Osteocyte (in vitro differentiated cells): ENCODE data around the gene SRRM2. TPM values are rescaled to one million over a fixed set of nuclear protein-coding genes. Genes with fewer than 3 reads are reported as not detected.
A peak's percentile ranks its signal among the peaks of the same experiment; 100 is the strongest.

ENCODE experiments used
- DNase-seq: peaks from one replicate; pipeline ENCODE4 v3.0.0; 2021; ENCODE audit warnings: mixed read lengths; ENCODE audit not compliant: unreplicated experiment; ENCODE audit errors: extremely low spot score
- H3K27ac Mint-ChIP-seq: one replicate; pipeline ENCODE4 v1.8.0; 2021; ENCODE audit warnings: mild to moderate bottlenecking, mixed read lengths; ENCODE audit not compliant: unreplicated experiment
- H3K27me3 Mint-ChIP-seq: one replicate; pipeline ENCODE4 v1.8.0; 2021; ENCODE audit warnings: mixed read lengths; ENCODE audit not compliant: unreplicated experiment
- H3K36me3 Mint-ChIP-seq: one replicate; pipeline ENCODE4 v1.8.0; 2021; ENCODE audit warnings: mixed read lengths; ENCODE audit not compliant: unreplicated experiment
- H3K4me1 Mint-ChIP-seq: one replicate; pipeline ENCODE4 v1.8.0; 2021; ENCODE audit warnings: mixed read lengths; ENCODE audit not compliant: unreplicated experiment
- H3K4me3 Mint-ChIP-seq: one replicate; pipeline ENCODE4 v1.8.0; 2021; ENCODE audit warnings: mild to moderate bottlenecking, moderate library complexity, mixed read lengths; ENCODE audit not compliant: unreplicated experiment
- H3K9me3 Mint-ChIP-seq: one replicate; pipeline ENCODE4 v1.8.0; 2021; ENCODE audit warnings: mixed read lengths; ENCODE audit not compliant: unreplicated experiment
- total RNA-seq: library from RNA; stranded (reverse); gene quantifications from 2 replicates; pipeline ENCODE4 v1.2.1, GENCODE V29; 2021
- TF ChIP-seq, protein P1 (sequence below): fragments of 200-600 bp; sonication (generic); IDR thresholded peaks from 2 replicates; pipeline ENCODE4 v1.5.0; 2021; ENCODE audit warnings: antibody characterized with exemption, mild to moderate bottlenecking, moderate library complexity

SRRM2 gene
- total RNA-seq, 1 donor from 2014 or later = 572 TPM

DNA sequence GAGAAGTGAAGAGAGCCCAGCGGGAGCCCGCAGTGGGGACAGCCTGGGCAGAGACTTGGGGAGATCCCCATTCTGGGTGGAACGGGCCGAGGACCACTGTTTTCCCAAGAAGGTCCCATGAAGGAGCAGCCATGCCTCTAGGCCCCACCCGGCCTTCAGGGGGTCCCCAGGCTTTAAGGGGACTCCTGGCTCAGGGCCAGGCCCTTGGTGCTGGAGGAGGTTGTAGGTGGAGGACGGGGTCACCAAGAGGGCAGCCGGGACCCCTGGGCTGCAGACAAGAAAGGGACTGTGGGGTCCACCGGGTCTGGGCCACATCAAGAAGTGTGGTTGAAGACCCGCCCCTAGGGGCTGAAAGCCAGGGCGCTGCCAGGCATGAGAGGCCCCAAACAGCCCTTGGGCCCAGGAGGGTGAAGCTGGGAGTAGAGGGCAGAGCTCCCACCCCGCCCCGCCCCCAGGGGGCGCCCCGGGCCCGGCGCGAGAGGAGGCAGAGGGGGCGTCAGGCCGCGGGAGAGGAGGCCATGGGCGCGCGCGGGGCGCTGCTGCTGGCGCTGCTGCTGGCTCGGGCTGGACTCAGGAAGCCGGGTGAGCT is 64.4 kb downstream of the SRRM2 start, which contains the start of gene PRSS21:
PRSS21 (plus strand) TSS at position 487 of the 589 bp plus-strand sequence; CDS start at position 519, 32 bp downstream.
- no peaks in the 10 kb centered on the region for H3K9me3 Mint-ChIP-seq
- H3K36me3 Mint-ChIP-seq = no peaks in the 10 kb centered on the region
- H3K27me3 Mint-ChIP-seq = peaks cover 18% of the 10 kb centered on the region
- H3K4me1 Mint-ChIP-seq = no peaks in the 10 kb centered on the region
- H3K27ac Mint-ChIP-seq = no peak within 1 kb of the TSS
- DNase-seq = no peak
- TF ChIP-seq, protein P1, sequence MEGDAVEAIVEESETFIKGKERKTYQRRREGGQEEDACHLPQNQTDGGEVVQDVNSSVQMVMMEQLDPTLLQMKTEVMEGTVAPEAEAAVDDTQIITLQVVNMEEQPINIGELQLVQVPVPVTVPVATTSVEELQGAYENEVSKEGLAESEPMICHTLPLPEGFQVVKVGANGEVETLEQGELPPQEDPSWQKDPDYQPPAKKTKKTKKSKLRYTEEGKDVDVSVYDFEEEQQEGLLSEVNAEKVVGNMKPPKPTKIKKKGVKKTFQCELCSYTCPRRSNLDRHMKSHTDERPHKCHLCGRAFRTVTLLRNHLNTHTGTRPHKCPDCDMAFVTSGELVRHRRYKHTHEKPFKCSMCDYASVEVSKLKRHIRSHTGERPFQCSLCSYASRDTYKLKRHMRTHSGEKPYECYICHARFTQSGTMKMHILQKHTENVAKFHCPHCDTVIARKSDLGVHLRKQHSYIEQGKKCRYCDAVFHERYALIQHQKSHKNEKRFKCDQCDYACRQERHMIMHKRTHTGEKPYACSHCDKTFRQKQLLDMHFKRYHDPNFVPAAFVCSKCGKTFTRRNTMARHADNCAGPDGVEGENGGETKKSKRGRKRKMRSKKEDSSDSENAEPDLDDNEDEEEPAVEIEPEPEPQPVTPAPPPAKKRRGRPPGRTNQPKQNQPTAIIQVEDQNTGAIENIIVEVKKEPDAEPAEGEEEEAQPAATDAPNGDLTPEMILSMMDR = no peak
- H3K4me3 Mint-ChIP-seq = no peak within 1 kb of the TSS

DNA sequence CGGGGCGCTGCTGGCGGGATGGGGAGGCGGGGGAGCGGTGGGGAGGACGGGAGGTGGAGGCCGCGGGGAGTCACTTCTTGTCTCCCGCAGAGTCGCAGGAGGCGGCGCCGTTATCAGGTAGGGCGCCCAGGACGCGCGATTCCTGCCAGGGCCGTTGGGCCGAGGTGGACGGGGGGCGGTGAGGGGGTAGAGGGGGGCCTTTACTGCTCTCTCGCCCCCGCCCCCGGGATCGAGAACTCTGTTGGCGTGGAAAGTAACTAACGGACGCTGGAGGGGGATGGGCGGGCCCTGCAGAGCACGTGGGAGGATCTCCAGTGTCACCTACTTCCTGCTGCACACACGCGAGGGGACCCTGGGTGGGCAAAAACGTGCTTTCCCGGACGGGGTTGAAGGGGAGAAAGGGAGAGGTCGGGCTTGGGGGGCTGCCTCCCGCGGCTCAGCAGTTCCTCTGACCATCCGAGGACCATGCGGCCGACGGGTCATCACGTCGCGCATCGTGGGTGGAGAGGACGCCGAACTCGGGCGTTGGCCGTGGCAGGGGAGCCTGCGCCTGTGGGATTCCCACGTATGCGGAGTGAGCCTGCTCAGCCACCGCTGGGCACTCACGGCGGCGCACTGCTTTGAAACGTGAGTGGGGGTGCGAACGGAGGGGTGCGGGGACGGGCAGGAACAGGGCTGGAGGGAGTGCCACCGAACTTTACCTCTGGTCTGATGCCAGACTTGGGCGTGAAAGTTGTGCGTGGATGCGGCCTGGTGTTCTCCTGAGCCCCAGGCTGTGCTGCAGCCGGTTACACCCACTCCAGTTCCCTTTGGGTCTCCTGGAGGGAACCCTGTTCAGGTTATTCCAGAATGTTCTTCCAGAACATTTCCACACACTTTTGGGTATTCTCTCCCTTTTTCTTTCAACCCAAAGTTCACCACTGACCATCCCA is 65.2 kb downstream of the SRRM2 start:
- DNase-seq = peak; percentile 82
- TF ChIP-seq, protein P1 = no peak
- Mint-ChIP-seq H3K27me3 (peaks cover 19% of the 10 kb centered on the region), H3K36me3 (no peaks in the 10 kb centered on the region), H3K27ac (no peak overlapping the region), H3K4me3 (no peak overlapping the region), H3K4me1 (no peaks in the 10 kb centered on the region), H3K9me3 (no peaks in the 10 kb centered on the region)

DNA sequence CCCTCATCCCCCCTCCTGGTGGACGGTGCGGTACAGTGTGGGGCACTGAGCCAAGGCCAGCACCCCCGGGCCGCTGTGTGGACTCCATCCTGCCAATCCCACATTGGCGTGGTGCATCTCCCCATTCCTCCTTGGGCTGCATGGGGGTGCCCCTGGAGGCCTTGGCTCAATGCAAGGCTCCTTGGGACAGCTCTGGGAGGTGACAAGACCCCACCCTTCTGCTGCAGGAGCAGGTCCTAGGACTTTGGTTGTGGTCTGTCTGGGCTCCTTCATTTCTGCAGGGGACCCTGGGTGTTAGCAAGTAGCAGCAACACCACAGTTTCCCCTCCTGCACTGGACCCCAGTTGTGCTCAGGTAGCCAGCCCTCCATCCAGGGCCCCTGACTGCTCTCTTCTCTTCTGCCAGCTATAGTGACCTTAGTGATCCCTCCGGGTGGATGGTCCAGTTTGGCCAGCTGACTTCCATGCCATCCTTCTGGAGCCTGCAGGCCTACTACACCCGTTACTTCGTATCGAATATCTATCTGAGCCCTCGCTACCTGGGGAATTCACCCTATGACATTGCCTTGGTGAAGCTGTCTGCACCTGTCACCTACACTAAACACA is 65.9 kb downstream of the SRRM2 start:
- TF ChIP-seq, protein P1 = no peak
- no peak overlapping the region for H3K4me3 Mint-ChIP-seq
- no peaks in the 10 kb centered on the region for H3K36me3 Mint-ChIP-seq
- H3K4me1 Mint-ChIP-seq = no peaks in the 10 kb centered on the region
- H3K9me3 Mint-ChIP-seq = no peaks in the 10 kb centered on the region
- peak; percentile 79 for DNase-seq
- no peak overlapping the region for H3K27ac Mint-ChIP-seq
- peaks cover 25% of the 10 kb centered on the region for H3K27me3 Mint-ChIP-seq

DNA sequence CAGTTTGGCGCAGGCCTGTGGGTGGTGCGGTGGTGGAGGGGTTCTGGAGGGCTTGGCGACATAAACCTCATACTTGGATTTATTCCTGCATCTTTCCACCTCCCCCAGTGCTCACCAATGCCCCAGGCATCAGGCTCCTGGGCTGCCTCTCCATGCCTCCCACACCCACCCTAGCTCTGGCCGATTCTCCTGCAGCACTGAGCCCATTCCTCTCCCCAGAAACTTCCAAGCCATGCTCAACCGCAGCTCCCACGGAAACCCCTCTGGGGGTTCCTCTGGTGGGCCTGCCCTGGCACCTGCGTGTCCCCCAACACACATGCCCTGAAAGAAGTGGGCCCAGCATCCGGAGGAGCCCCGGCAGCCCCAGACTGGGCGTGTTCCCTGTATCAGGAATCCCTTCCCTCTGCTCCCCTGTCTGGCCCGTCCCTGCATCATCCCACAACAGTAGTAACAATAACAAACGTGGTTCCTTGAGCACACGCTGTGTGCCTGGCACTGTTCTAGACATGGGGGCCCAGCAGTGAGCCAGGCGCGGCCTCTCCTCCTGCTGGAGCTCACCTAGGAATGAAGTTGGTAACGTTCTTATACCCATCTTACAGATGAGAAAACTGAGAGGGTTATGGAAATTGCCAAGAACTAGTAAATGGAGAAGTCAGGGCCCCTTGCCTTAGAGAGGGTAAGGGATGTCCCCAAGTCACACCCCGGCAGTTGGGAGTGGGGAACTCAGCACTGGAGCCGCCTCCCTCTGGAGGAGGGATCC is 66.9 kb downstream of the SRRM2 start:
- Mint-ChIP-seq H3K4me1 (no peaks in the 10 kb centered on the region), H3K4me3 (no peak overlapping the region), H3K36me3 (no peaks in the 10 kb centered on the region), H3K27ac (no peak overlapping the region), H3K9me3 (no peaks in the 10 kb centered on the region), H3K27me3 (peaks cover 26% of the 10 kb centered on the region)
- DNase-seq = no peak
- TF ChIP-seq, protein P1 = no peak
